NCI-H460 (cell line): ENCODE results near the gene DUSP11. TPM values are rescaled to one million over a fixed set of nuclear protein-coding genes. Genes with fewer than 3 reads are reported as not detected.
"Not testable (repeated sequence)": the region's sequence is repeated elsewhere in the genome, so short reads cannot be mapped to it uniquely, and the experiment has no call there.

Source experiments
- DNase-seq: peaks from one replicate; pipeline ENCODE4 v3.0.0-alpha.2; 2016; ENCODE audit warnings: low read depth; ENCODE audit errors: extremely low read depth
- total RNA-seq: library from RNA; depleted of rRNA; stranded (reverse); fragments of >200 nt; shearing (Covaris generic); gene quantifications from 2 replicates; pipeline ENCODE4 v1.2.3, GENCODE V29; 2014; rRNA removed

DUSP11 gene
- total RNA-seq, 1 experiment from 2014 or later = 36.6 TPM

GRCh38 chr2:73726657-73727056, 53.2 kb downstream of the DUSP11 start:
- DNase-seq = not testable (repeated sequence)

- DNase-seq = no peak
Measured at GRCh38 chr2:73718851-73719621, 60.9 kb downstream of the DUSP11 start.

GRCh38 chr2:73718421-73718820, 61.5 kb downstream of the DUSP11 start:
- no peak for DNase-seq

GRCh38 chr2:73717695-73718094, 62.2 kb downstream of the DUSP11 start:
- not testable (repeated sequence) for DNase-seq

GRCh38 chr2:73717251-73717606, 62.7 kb downstream of the DUSP11 start:
- DNase-seq = no peak

- no peak for DNase-seq
Measured at GRCh38 chr2:73716543-73717250, 63.2 kb downstream of the DUSP11 start.

GRCh38 chr2:73714091-73714490, 65.8 kb downstream of the DUSP11 start:
- DNase-seq = no peak

Other genes with a start within 250 kb of the DUSP11 start
- gene NAT8, start 137.7 kb downstream of the DUSP11 start, total RNA-seq = not detected in 2 replicates
- 84.2 and 92.3 TPM in 2 replicates for gene TPRKB, start 42.8 kb downstream of the DUSP11 start, total RNA-seq
- gene C2orf78, start 4.1 kb upstream of the DUSP11 start, total RNA-seq = not detected in 2 replicates
- gene STAMBP, start 48.9 kb upstream of the DUSP11 start, total RNA-seq = 81.2 and 88.6 TPM in 2 replicates
- gene ACTG2, start 112.9 kb upstream of the DUSP11 start, total RNA-seq = not detected in 2 replicates
- gene DGUOK, start 146.8 kb upstream of the DUSP11 start, total RNA-seq = 151 and 159 TPM in 2 replicates
- 6.1 TPM in 2 replicates for gene TET3, start 204.8 kb upstream of the DUSP11 start, total RNA-seq